Thymus (tissue), 11 donors: ENCODE data around the gene CLCA1. TPM values are rescaled to one million over a fixed set of nuclear protein-coding genes. Genes with fewer than 3 reads are reported as not detected.

ENCODE experiments used
- DNase-seq, 9 donors: peaks; one replicate each; pipeline ENCODE4 v3.0.0-alpha.2; 2013; ENCODE audit warnings: low spot score in 9 of 9, low read depth in 6 of 9, missing footprints in 1 of 9
- H3K27ac ChIP-seq, 2 donors: one replicate each; pipeline ENCODE4 v1.5.1; 2013; ENCODE audit warnings: control low read depth in 1 of 2, low read depth in 1 of 2, low read length in 1 of 2, mild to moderate bottlenecking in 1 of 2, moderate library complexity in 1 of 2
- H3K27me3 ChIP-seq, 2 donors: one replicate each; pipeline ENCODE4 v1.5.1; 2013; ENCODE audit warnings: low read length in 1 of 2; ENCODE audit not compliant: control insufficient read depth in 2 of 2, insufficient read depth in 1 of 2
- H3K36me3 ChIP-seq, 2 donors: one replicate each; pipeline ENCODE4 v1.5.1; 2013; ENCODE audit warnings: low read length in 1 of 2, mild to moderate bottlenecking in 1 of 2, moderate library complexity in 1 of 2; ENCODE audit not compliant: control insufficient read depth in 2 of 2, insufficient read depth in 2 of 2
- H3K4me1 ChIP-seq, 2 donors: one replicate each; pipeline ENCODE4 v1.5.1; 2013; ENCODE audit warnings: low read length in 2 of 2; ENCODE audit not compliant: control insufficient read depth in 2 of 2, insufficient read depth in 2 of 2
- H3K4me3 ChIP-seq, 2 donors: one replicate each; pipeline ENCODE4 v1.5.1; 2013; ENCODE audit warnings: low read length in 2 of 2, control low read depth in 1 of 2, mild to moderate bottlenecking in 1 of 2
- H3K9me3 ChIP-seq, 2 donors: one replicate each; pipeline ENCODE4 v1.5.1; 2013; ENCODE audit warnings: low read length in 1 of 2, mild to moderate bottlenecking in 1 of 2; ENCODE audit not compliant: control insufficient read depth in 2 of 2, insufficient read depth in 1 of 2
- WGBS: extraction: QIAGEN DNeasy Blood & Tissue Kit; methylation state at CpG from one replicate; pipeline ENCODE4 v1.1.7; 2013; 5-methylcytosine and 5-hydroxymethylcytosine counted together
- polyA plus RNA-seq: library from polyadenylated mRNA; stranded (reverse); fragments of 200-250 nt; gene quantifications from one replicate; pipeline ENCODE4 v1.2.3, GENCODE V29; 2013
- total RNA-seq: library from RNA; stranded (reverse); fragments of 120-200 nt; gene quantifications from one replicate; pipeline ENCODE4 v1.2.4, GENCODE V29; 2013
- donor health status: healthy.

Gene CLCA1
- total and polyA plus RNA-seq, 2 donors = 0.07 to 0.14 TPM

- no peak overlapping the region for H3K4me3 ChIP-seq
- no peaks in the 10 kb centered on the region for H3K27me3 ChIP-seq
- H3K9me3 ChIP-seq = no peaks in the 10 kb centered on the region
- WGBS = 96% methylated on average over 9 of the region's 9 CpGs
- H3K27ac ChIP-seq = no peak overlapping the region
- peaks cover 7 to 15% of the 10 kb centered on the region in 2 donors for H3K4me1 ChIP-seq
- H3K36me3 ChIP-seq = no peaks in the 10 kb centered on the region
- no peak for DNase-seq
These were observed 36.3 kb downstream of the CLCA1 start for GRCh38 chr1:86504895-86505563.

DNA sequence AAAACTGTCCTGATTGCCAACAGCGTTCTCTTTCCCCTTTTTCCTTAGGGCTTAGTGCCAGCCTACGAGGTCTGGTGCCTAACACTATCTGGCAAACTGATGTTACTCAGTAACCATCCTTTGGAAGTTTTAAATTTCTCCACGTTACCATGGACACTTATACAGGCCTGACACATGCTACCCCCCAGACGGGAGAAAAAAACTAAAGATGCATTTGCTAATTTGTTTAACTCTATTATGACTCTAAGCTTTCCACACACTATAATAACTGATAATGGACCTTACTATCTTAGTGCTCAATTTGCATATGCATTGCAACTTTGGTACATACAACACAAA lies 36.8 kb downstream of the CLCA1 start:
- DNase-seq = no peak
- Histone ChIP-seq H3K27ac (no peak overlapping the region), H3K4me1 (peaks cover 7 to 15% of the 10 kb centered on the region in 2 donors), H3K36me3 (no peaks in the 10 kb centered on the region), H3K27me3 (no peaks in the 10 kb centered on the region), H3K4me3 (no peak overlapping the region), H3K9me3 (no peaks in the 10 kb centered on the region)
- 96% methylated on average over 4 of the region's 4 CpGs for WGBS

DNA sequence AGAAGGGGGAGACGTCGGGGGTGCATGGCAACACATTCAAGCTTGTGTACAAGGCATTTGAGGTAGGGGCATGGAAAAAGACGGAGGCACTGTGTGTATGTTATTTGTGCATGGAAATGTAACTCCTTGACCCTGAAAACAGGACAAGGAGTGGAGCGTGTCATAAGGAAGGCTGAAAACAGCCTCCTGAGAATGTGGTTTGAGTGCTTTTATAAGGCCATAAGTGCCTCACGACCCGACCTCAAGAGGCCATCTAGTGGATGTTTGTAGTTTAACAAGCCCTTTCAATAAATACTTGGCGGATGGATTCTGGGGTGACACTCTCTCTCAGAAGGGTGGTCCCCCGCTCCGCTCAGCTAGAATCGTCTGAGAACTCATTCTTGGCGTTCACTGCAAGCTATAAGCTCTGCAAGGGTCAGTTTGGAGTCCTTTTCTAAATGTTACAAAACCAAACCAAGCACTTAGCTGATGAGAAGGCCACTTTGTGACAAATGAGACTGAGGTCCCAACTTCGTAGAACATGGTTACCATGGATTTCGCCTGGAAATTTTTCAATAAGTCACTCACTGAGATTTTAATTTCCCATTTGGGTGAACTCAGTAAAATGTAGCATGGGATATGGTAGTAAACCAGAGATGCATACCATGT lies 39.3 kb downstream of the CLCA1 start:
- H3K36me3 ChIP-seq = no peaks in the 10 kb centered on the region
- 62% methylated on average over 13 of the region's 13 CpGs for WGBS
- H3K9me3 ChIP-seq = no peaks in the 10 kb centered on the region
- H3K27me3 ChIP-seq = no peaks in the 10 kb centered on the region
- peaks cover 0 to 11% of the 10 kb centered on the region in 2 donors for H3K4me1 ChIP-seq
- DNase-seq = peak in 1 of 9 donors; percentile 41
- no peak overlapping the region for H3K27ac ChIP-seq
- H3K4me3 ChIP-seq = no peak overlapping the region

DNA sequence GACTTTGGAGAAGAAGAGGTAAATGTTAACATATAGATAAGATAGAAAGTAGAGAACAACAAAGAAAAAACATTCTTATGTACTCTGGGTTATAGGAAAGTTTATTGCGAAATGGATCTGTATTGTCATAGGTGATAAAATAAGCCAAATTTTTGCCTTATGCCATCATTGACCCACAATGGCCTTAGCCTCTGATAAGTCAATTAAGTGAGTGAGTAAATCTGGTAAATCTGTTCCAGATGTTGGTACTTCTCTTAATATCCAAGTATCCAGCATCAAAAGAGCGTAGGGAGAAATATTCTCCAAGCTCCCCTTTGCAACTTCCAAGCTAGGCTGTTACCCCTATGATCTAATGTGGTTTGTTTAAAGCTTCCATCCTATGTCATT lies 39.8 kb downstream of the CLCA1 start:
- H3K4me3 ChIP-seq = no peak overlapping the region
- H3K9me3 ChIP-seq = no peaks in the 10 kb centered on the region
- H3K27ac ChIP-seq = no peak overlapping the region
- H3K4me1 ChIP-seq = peaks cover 0 to 7% of the 10 kb centered on the region in 2 donors
- DNase-seq = no peak
- H3K36me3 ChIP-seq = no peaks in the 10 kb centered on the region
- no peaks in the 10 kb centered on the region for H3K27me3 ChIP-seq
- 96% methylated on average over 2 of the region's 2 CpGs for WGBS

DNA sequence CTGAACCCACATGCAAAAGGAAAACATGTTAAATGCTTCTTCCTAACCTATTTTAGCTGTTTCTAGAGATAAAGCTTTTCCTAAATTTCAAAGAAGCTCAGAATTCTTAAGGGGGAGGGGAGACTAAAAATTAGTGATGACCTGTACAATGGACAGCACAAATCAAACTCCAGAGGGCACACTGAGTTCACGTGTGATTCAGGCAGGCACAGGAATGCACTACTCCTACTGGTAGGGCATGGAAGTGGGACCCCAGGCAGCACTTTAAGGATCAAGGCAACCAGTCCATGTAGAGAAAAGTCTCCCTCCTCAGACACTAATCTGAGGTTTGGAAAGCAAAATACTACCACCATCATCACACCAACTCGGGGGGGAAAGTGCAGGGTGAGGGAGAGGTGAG lies 46.9 kb downstream of the CLCA1 start:
- Histone ChIP-seq H3K9me3 (no peaks in the 10 kb centered on the region), H3K36me3 (no peaks in the 10 kb centered on the region), H3K4me3 (no peak overlapping the region), H3K27me3 (no peaks in the 10 kb centered on the region), H3K27ac (no peak overlapping the region), H3K4me1 (no peaks in the 10 kb centered on the region)
- 90% methylated on average over 2 of the region's 2 CpGs for WGBS
- no peak for DNase-seq

DNA sequence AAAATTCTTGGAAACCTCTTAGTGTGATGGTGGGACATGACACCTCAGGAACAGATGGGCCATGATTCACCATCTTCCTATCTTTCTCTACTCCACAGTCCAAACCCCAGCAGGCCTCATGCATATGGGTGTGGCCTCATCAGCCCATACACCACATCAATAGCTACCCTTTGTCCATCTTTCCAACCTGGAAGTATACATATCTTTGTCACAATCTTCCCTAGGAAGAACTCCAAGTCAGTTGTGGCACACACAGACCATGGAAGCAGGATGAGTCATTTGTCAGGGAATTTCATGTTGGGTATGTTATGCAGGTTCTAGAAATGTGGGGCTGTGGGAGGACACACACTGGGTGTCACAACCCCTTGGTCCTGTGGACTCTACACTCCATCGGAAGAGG lies 47.6 kb downstream of the CLCA1 start:
- WGBS = 95% methylated on average over 1 of the region's 1 CpG
- no peaks in the 10 kb centered on the region for H3K27me3 ChIP-seq
- no peak overlapping the region for H3K4me3 ChIP-seq
- DNase-seq = no peak
- no peaks in the 10 kb centered on the region for H3K36me3 ChIP-seq
- H3K9me3 ChIP-seq = no peaks in the 10 kb centered on the region
- no peak overlapping the region for H3K27ac ChIP-seq
- H3K4me1 ChIP-seq = no peaks in the 10 kb centered on the region

DNA sequence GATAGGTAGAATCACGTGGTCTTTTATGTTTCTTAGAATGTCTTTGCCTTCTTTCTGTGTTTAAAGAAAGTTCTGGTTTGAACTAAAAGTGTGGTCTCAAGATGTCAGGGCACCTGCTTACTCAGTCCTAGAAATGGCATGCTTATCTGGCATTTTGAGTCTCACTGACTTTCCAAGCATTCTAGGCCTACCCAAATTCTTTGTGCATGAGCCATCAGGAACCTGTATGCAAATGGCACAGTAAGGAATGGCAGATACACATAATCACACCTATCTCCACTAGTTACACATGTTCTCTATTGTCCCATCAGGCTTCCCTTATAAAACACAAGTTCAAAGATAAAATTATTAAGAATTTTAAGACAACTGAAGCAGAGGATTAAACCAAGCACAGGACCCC lies 48.6 kb downstream of the CLCA1 start:
- 79% methylated on average over 1 of the region's 1 CpG for WGBS
- DNase-seq = no peak
- Histone ChIP-seq H3K9me3 (no peaks in the 10 kb centered on the region), H3K4me3 (no peak overlapping the region), H3K36me3 (no peaks in the 10 kb centered on the region), H3K27ac (no peak overlapping the region), H3K4me1 (no peaks in the 10 kb centered on the region), H3K27me3 (no peaks in the 10 kb centered on the region)

GRCh38 chr1:86520789-86521521 lies 52.2 kb downstream of the CLCA1 start:
- no peak for DNase-seq
- no peaks in the 10 kb centered on the region for H3K36me3 ChIP-seq
- H3K27me3 ChIP-seq = no peaks in the 10 kb centered on the region
- H3K4me3 ChIP-seq = no peak overlapping the region
- WGBS = 94% methylated on average over 4 of the region's 4 CpGs
- no peaks in the 10 kb centered on the region for H3K4me1 ChIP-seq
- peaks cover 0 to 6% of the 10 kb centered on the region in 2 donors for H3K9me3 ChIP-seq
- H3K27ac ChIP-seq = no peak overlapping the region

GRCh38 chr1:86521522-86521891 lies 52.8 kb downstream of the CLCA1 start:
- peaks cover 0 to 6% of the 10 kb centered on the region in 2 donors for H3K9me3 ChIP-seq
- H3K4me3 ChIP-seq = no peak overlapping the region
- no peaks in the 10 kb centered on the region for H3K36me3 ChIP-seq
- DNase-seq = no peak
- H3K27me3 ChIP-seq = no peaks in the 10 kb centered on the region
- H3K27ac ChIP-seq = no peak overlapping the region
- H3K4me1 ChIP-seq = no peaks in the 10 kb centered on the region
- 91% methylated on average over 2 of the region's 2 CpGs for WGBS
